LNCaP clone FGC (cell line): ENCODE results near the gene CCDC154.

Experiments used
- DNase-seq: peaks from one replicate; pipeline ENCODE4 v3.0.0-alpha.2; 2011; ENCODE audit warnings: low read depth
- H3K4me3 ChIP-seq: 2 replicates; pipeline ENCODE4 v1.5.1; 2011; ENCODE audit warnings: mild to moderate bottlenecking, low read depth, low read length, control low read depth
- TF ChIP-seq, protein P1 (sequence below): IDR thresholded peaks from 2 replicates; pipeline ENCODE4 v1.5.1; 2012; ENCODE audit warnings: mild to moderate bottlenecking; ENCODE audit not compliant: control insufficient read depth, insufficient read depth; ENCODE audit errors: extremely low read depth

CCDC154 gene

DNA sequence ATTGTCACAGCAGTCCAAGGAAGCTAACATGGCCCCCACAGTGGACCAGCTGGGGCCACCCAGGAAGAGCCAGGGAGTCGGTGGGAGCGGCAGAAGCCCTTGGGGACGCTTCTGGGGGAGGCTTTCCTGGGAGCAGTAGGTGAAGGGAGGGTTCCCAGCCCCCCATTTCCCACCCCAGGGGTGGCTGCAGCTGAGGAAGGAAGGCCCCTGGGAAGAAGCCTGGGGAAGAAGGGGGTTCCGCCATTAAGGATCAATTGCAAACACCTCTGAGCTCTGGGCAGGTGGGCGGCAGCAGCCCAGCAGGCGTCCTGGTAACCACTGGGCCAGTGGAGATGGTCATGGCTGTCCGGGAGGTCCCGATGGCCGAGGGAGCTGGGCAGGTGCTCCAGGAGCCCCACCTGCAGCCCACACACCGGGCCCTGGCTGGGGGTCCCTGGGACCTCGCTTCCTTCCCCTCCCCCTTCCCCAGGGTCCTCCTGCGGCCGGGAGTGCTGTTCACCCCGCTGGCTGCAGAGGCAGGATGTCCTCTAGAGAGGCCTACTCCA, 14.1 kb downstream of the CCDC154 start:
- DNase-seq: no peak
- H3K4me3 ChIP-seq: no peak overlapping the region
- TF ChIP-seq, protein P1, sequence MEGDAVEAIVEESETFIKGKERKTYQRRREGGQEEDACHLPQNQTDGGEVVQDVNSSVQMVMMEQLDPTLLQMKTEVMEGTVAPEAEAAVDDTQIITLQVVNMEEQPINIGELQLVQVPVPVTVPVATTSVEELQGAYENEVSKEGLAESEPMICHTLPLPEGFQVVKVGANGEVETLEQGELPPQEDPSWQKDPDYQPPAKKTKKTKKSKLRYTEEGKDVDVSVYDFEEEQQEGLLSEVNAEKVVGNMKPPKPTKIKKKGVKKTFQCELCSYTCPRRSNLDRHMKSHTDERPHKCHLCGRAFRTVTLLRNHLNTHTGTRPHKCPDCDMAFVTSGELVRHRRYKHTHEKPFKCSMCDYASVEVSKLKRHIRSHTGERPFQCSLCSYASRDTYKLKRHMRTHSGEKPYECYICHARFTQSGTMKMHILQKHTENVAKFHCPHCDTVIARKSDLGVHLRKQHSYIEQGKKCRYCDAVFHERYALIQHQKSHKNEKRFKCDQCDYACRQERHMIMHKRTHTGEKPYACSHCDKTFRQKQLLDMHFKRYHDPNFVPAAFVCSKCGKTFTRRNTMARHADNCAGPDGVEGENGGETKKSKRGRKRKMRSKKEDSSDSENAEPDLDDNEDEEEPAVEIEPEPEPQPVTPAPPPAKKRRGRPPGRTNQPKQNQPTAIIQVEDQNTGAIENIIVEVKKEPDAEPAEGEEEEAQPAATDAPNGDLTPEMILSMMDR: no peak

DNA sequence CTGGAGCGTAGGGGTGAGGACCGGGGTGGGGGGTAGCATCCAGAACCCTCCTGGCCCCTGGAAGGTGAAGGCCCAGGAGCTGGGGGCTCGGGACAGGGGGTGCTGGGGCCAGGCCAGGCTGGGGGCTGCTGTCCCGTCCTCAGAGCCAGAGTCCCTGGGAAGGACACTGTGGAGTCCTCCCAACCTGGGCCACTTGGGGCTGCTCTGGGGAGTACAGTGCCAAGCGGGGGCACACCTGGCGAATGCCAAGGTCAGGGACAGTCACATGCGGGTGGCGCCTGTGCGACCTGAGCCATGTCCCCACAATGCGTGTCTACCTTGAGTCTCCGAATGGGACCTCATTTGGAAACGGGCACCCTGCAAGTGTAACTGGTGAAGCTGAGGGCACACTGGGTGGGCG, 14.7 kb downstream of the CCDC154 start:
- TF ChIP-seq, protein P1: no peak
- DNase-seq: no peak
- no peak overlapping the region for H3K4me3 ChIP-seq

DNA sequence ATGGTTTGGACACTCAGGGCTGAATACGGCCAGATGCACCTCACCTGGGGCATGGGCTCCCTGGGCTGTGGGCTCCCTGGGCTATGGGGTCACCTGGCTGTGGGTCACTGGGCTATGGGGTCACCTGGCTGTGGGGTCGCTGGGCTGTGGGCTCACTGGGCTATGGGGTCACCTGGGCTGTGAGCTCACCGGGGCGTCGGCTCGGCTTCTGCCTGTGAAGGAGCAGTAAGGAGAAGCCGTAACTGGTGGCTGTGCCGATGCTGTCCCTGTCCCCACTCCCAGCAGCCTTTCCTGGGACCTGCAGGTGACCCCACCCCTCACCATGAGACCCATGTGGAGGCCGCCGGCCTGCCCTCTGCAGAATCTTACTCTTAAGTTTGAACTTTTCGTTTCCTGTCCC, 15.3 kb downstream of the CCDC154 start:
- H3K4me3 ChIP-seq: no peak overlapping the region
- TF ChIP-seq, protein P1: no peak
- DNase-seq: no peak

DNA sequence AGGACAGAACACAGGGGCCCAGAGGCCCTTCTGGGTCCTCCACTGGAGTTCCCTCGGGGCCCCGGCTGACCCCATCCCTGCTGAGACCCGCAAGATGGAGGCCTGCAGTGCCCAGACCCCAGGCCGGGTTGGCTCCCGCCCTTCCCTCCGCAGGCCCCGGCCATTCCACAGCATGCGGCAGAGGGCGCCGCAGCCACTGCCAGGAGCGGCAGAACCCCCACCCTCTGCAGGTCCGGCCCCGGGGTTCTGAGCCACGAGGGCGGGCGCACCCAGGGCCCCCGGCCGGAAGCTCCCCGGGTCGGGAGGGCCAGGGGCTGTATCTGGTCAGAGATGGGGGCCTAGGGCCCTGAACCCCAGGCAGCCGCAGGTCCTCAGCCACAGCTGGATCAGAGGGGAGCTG, 15.8 kb downstream of the CCDC154 start:
- DNase-seq: no peak
- no peak overlapping the region for H3K4me3 ChIP-seq
- TF ChIP-seq, protein P1: no peak

DNA sequence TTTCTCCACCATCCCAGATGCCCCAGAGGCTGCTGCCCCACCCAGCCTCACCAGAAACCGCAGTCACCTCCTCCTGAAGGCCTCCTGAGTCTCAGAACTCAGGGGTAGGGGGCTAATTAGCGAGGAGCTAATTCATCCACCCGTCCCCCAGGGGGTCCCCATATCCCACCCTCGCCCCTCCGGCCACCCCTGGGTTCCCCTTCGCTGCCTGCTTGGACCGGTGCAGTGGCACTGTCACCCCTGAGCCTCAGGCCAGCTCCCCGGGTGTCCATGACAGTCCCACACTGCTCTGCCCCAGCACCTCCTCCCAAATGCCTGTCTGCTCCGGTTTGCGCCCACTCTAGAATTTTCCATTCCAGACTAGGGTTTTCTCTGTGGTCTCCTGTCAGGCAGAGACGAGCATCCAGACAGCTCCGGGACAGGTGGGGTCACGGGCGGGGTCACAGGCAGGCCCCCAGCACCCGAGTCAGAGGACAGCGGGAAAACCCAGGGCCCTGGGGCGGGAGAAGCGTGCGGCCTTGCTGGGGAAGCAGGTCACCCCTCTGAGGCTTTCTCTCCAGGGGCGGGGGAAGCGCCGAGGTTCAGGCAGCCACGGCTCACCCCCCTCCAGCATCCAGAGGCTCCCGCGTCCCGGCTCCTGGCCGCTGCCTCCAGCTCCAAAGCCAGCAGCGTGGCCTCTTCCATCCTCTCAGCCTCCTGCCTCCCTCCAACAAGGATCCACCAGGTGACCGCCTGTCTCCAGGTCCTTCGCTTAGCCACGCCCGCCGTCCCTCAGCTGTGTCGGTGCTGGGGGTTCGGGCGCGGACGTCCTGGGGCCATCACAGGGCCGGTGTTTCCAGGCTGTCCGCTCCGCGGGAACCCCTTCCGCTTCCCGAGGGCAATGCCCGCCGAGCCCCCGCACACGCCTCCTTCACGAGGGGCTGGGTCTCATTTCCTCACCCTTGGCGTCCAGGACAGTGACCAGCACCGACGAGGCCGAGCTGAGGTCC, 16.6 kb downstream of the CCDC154 start:
- TF ChIP-seq, protein P1: no peak
- no peak for DNase-seq
- H3K4me3 ChIP-seq: no peak overlapping the region

DNA sequence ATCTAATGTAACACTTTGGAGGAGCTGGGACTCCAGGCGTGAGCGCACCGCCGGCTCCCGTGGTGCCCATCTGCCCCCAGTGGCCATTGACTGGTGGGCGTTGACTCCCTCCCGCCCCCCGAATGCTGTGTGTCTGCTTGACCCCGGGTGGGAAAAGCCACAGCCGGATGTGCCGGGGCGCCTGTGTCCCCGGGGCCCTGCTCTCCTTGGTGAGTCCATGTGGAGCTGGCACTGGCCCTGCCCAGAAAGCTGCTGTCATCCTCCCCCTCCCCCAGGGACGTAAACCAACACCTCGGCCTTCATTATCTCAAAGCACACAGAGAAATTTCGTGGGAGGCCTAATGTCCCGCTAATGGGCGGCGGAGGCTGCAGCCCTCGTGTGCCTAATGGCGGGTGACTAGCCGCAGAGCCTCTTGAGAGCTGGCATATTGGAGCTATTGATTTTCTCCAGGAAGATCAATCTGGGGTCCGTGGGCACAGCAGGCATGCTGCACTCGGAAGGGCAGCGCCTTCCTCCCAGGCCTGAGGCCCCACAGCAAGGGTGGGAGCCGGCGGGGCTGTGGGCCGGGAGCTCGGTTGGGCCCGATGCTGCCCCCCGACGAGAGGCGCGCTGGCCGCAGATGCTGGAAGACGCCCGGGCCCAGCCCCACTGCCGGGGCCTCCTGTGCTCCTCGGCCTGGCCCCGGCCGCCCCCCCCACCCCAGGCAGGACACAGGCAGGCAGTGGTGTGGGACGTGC, 17.5 kb downstream of the CCDC154 start:
- TF ChIP-seq, protein P1: no peak
- no peak overlapping the region for H3K4me3 ChIP-seq
- DNase-seq: no peak
